Effector CD8-positive, alpha-beta T cell (primary cell): Measurements from ENCODE around the gene COA7.
A peak's percentile ranks its signal among the peaks of the same experiment; 100 is the strongest.
"Not testable (repeated sequence)": the region's sequence is repeated elsewhere in the genome, so short reads cannot be mapped to it uniquely, and the experiment has no call there.

Experiments used
- DNase-seq: peaks from one replicate; lab custom pipeline; 2025; lab: John Stamatoyannopoulos, UW

COA7 gene

DNA sequence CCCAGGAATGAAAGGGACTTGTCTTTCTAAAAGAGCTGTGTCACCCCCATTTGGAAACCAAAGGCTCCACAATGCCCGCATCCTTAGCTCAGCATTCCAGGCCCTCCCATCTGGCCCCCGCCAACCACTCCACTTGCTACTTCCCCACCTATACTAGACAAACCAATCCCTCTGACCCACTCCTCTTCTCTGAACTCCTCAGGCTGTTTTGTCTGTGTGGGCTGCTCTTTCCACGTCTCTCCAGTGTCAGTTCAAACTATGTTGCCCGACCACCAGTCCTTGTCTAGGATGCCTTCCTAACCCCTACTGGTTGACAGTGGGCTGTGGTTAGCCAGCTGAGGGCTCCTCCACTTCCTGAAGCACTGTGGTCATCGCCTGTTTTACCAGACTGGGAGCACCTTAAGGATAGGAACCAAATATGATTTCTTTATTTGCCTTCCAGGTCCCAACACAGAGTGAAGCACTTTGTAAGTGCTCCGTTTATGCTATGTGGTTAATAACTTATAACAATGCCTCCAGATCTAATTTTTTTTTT is 8.1 kb upstream of the COA7 start:
- no peak for DNase-seq

DNA sequence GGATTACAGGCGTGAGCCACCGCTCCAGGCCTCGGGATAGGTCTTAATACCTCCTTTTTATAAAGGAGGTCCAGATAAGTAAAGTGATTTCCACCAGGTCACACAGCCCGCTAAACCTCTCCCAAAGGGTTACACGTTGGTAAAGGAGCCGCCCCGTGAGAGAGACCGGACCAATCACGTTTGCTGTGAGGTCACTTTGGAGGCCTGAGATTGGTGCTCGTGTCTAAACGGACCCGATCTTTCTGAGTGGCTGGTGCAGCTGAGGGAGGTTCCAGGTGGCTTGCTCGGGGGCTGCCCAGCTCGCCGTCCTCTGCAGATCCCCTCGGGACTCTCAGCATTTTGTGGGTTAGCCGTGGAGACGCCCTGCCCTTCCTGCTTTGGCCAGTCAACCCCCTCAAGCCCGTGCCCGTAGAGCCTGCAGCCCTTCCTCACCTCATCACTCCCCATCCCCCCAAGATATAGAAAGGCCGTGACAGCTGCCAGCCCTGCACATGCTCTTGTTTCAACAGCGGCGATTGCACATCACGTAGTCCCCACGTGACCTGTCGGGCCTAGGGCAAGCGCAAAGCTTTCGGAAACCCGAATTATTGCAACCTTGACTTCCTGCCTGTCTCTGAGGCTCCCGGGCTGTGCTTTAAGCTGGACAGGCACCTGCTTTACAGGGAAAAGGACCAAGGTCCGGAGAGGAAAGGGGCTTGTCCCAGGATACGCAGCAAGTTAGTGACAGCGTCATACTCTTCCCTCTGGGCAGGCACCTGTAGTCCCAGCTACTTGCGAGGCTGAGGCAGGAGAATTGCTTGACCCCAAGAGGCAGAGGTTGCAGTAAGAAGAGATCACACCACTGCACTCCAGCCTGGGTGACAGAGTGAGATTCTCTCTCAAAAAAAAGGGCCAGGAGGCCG is 5.0 kb upstream of the COA7 start:
- DNase-seq: peak; percentile 75

DNA sequence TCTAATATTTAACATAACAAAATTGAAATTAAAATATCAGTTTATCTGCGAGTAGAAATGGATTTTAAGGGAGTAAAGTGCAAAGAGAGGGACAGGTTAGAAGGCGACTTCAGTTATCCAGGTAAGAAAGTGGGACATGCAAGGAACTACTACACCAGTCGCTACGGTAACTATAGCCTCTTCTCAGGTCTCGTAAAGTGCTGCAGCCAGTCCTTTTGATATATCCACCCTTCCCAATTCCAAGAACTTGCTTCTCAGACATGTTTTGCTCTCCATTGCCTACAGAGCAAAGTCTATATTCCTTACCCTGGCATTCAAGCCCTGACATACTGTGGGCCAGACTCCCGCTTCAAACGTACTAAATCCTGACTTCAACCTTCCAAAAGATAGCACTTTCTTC is 2.5 kb downstream of the COA7 start:
- DNase-seq: no peak

- no peak for DNase-seq
Measured at GRCh38 chr1:52693843-52694242, 4.3 kb downstream of the COA7 start.

- DNase-seq: not testable (repeated sequence)
Measured at GRCh38 chr1:52693351-52693750, 4.8 kb downstream of the COA7 start.

DNA sequence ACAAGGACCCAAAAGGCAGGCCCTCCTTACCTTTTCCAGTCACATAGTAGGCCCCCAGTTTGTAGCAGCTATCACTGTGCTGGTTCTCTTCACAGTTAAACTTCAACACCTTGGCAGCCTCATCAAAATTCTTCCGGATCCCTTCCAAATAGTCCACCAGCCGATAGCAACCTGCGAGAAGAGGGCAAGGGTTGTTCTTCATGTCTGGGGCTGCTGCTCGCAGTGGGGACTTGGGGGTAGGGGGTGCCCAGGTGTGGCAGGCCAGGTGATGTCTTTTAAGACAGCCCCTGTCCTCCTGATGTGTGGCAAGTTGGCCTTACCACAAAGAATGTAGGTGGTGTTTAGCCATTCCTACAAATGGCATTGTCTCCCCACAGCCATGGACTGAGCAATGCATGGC is 5.5 kb downstream of the COA7 start:
- no peak for DNase-seq

DNA sequence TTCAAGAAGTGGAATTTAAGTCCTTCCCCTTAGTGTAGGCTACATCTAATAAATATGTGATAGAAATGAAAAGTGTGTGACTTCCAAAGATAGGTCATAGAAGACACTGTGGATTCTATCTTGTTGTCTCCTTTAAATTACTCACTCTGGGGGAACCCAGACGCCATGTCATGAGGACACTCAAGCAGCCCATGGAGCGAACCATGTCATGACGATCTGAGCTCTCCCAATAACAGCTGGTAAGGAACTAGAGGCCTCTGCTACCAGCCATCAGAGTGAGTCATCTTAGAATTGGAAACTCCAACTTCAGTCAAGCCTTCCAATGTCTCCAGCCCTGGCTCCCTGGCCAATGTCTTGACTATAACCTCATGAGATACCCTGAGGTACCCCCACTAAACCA is 6.3 kb downstream of the COA7 start:
- DNase-seq: no peak

GRCh38 chr1:52686830-52687229 is 11.3 kb downstream of the COA7 start:
- DNase-seq: no peak

GRCh38 chr1:52686261-52686751 is 11.8 kb downstream of the COA7 start:
- DNase-seq: peak; percentile 64

- no peak for DNase-seq
Measured at GRCh38 chr1:52684545-52684944, 13.6 kb downstream of the COA7 start.

DNA sequence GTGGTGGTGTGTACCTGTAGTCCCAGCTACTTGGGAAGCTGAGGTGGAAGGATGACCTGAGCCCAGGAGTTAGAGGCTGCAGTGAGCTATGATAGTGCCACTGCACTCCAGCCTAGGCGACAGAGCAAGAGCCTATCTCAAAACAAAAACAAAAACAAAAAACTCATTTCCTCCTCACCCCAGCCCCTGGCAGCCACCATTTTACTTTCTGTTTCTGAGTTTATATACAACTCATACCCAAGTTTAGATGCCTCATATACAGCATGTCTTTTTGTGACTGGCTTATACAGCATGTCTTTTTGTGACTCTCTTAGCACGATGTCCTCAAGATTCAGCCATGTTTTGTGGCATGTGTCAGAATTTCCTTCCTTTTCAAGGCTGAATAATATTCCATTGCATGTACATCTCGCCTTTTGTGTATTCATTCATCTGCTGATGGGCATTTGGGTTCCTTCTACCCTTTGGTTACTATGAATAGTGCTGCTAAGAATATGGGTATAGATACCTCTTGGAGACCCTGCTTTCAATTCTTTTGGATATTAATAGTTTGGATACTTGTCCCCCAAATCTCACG is 14.7 kb downstream of the COA7 start:
- no peak for DNase-seq

GRCh38 chr1:52681136-52681535 is 17.0 kb downstream of the COA7 start:
- DNase-seq: no peak

- DNase-seq: no peak
Measured at GRCh38 chr1:52680353-52680752, 17.8 kb downstream of the COA7 start.

- DNase-seq: no peak
Measured at GRCh38 chr1:52679498-52679897, 18.6 kb downstream of the COA7 start.

GRCh38 chr1:52679048-52679447 is 19.1 kb downstream of the COA7 start:
- no peak for DNase-seq

- DNase-seq: no peak
Measured at GRCh38 chr1:52677076-52677806, 20.9 kb downstream of the COA7 start.

- no peak for DNase-seq
Measured at GRCh38 chr1:52676249-52676903, 21.8 kb downstream of the COA7 start.

- DNase-seq: no peak
Measured at GRCh38 chr1:52674497-52675384, 23.4 kb downstream of the COA7 start.

DNA sequence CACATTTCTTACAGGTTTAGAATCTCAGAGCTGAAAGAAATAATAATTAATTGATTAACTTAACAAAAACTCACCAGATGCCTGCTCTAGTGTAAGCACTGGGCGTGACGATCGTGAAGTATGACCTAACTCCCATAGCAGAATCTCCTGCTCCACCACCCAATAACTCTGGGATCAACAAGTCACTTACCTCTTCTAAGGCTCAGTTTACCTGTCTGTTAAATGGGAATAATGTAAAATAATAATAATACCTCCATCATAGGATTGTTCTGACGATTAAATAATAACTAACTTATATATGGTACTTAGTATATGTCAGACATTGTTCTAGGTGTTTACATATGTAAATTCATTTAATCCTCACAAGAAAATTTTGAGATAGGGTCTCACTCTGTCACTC is 24.6 kb downstream of the COA7 start:
- no peak for DNase-seq

GRCh38 chr1:52672946-52673345 is 25.2 kb downstream of the COA7 start:
- DNase-seq: no peak

- DNase-seq: no peak
Measured at GRCh38 chr1:52670604-52671003, 27.5 kb downstream of the COA7 start.
